Peyer's patch (tissue), 4 donors: ENCODE measurements around the gene PEA15.

Source experiments
- POLR2A ChIP-seq, 2 donors: fragments of 450-650 bp; IDR thresholded peaks; one replicate each; pipeline ENCODE4 v1.5.1; 2017; ENCODE audit warnings: antibody characterized with exemption in 2 of 2, mild to moderate bottlenecking in 2 of 2, moderate library complexity in 2 of 2
- TF ChIP-seq, protein P1 (sequence below), 6 experiments: fragments of 450-650 bp in 4 of 6; fragments of 200-600 bp in 2 of 6; sonication (generic) in 1 of 6; IDR thresholded peaks; one replicate each; pipeline ENCODE4 v1.5.1; 2017 to 2019; ENCODE audit warnings: antibody characterized with exemption in 6 of 6, mild to moderate bottlenecking in 3 of 6, moderate library complexity in 1 of 6

DNA sequence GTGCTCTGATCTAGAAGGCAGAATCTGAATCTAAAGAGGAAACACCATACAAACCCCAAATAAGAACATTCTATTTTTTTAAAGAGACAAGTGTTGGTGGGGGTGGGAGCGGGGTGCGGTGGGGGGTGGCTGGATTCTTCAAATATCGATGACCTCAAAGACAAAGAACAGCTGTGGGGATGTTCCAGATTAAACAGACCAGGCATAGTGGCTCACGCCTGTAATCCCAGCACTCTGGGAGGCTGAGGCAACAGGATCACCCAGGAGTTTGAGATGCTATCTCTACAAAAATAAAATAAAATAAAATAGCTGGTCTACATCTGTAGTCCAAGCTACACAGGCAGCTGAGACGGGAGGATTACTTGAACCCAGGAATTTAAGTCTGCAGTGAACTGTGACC, 48.8 kb upstream of the PEA15 start:
- no peak for TF ChIP-seq POLR2A (IDR thresholded peaks at IDR 0.05)
- TF ChIP-seq, protein P1, sequence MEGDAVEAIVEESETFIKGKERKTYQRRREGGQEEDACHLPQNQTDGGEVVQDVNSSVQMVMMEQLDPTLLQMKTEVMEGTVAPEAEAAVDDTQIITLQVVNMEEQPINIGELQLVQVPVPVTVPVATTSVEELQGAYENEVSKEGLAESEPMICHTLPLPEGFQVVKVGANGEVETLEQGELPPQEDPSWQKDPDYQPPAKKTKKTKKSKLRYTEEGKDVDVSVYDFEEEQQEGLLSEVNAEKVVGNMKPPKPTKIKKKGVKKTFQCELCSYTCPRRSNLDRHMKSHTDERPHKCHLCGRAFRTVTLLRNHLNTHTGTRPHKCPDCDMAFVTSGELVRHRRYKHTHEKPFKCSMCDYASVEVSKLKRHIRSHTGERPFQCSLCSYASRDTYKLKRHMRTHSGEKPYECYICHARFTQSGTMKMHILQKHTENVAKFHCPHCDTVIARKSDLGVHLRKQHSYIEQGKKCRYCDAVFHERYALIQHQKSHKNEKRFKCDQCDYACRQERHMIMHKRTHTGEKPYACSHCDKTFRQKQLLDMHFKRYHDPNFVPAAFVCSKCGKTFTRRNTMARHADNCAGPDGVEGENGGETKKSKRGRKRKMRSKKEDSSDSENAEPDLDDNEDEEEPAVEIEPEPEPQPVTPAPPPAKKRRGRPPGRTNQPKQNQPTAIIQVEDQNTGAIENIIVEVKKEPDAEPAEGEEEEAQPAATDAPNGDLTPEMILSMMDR (IDR thresholded peaks at IDR 0.05): no peak
